Measurements from ENCODE around the gene SIT1.
A peak's percentile ranks its signal among the peaks of the same experiment; 100 is the strongest.
"Not testable (repeated sequence)": the region's sequence is repeated elsewhere in the genome, so short reads cannot be mapped to it uniquely, and the experiment has no call there.

The SIT1 gene

DNA sequence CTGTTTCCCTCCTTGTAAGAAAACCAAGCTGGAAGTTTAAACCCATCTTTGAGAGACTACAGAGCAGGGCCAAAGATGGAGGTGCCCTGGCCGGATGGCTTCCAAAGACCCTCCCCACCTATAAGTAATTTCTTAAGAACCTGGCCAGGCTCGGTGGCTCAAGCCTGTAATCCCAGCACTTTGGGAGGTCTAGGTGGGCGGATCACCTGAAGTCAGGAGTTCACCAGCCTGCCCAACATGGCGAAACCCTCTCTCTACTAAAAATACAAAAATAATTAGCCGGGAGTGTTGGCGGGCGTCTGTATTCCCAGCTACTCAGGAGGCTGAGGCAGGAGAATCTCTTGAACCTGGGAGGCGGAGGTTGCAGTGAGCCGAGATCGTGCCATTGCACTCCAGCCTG is 5.0 kb downstream of the SIT1 start:
- not testable (repeated sequence) for DNase-seq (ENCODE audit: low read depth, low spot score)
- peak overlapping the region; percentile 75 for H3K4me3 ChIP-seq (ENCODE audit: low read length)

DNA sequence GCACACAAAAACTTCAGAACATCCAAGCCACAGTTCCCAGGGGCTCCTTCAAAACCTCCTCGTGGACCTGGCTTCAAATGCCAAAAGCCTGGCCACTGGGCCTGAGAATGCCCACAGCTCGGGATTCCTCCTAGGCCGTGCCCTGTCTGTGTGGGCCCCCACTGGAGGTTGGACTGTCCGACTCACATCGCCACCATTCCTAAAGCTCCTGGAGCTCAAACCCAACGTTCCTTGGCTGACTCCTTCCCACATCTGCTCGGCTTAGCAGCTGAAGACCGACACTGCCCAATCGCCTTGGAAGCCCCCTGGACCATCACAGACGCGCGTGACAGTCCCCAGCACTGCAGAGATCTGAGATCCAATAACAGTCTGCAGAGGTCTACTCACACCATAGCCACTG is 7.7 kb downstream of the SIT1 start:
- no peak overlapping the region for H3K4me3 ChIP-seq (ENCODE audit: low read length)
- DNase-seq (ENCODE audit: low read depth, low spot score), result no peak

DNA sequence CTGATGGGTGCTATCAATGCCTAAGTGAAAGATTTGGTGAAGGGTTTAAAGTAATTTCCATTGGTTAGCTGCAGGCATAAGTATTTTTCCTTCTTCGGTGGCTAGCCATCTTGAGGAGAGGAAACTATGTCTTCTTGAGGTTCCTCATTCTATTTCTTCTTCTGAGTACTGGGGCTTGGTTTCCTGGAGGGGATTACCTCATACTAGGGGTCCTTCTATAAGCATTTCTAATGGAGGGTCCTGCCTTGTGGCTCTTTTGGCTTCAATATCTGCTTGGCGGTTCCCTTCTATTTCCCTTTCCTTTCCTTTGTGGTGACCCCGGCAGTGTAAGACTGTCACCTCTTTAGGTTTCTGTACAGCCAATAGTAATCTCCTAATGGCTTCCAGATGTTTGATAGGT is 9.3 kb downstream of the SIT1 start:
- not testable (repeated sequence) for H3K4me3 ChIP-seq (ENCODE audit: low read length); DNase-seq (ENCODE audit: low read depth, low spot score)

DNA sequence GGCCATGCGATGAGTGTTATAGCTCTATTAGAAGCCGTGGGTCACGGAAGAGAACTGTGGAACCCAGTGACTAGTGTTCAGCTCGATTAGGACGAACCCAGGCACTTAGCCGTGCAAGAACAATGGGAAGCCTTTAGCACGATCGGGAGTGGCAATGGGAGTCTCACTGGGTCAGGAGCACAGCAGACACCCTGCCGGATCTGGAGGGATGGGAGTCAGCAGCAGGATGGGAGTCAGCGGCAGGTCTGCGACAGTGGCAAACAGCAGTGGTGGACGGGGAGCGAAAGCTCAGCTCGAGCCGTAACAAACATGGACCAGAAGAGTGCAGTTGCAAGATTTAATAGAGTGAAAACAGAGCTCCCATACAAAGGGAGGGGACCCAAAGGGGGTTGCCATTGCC is 10.3 kb downstream of the SIT1 start:
- not testable (repeated sequence) for H3K4me3 ChIP-seq (ENCODE audit: low read length); DNase-seq (ENCODE audit: low read depth, low spot score)

DNA sequence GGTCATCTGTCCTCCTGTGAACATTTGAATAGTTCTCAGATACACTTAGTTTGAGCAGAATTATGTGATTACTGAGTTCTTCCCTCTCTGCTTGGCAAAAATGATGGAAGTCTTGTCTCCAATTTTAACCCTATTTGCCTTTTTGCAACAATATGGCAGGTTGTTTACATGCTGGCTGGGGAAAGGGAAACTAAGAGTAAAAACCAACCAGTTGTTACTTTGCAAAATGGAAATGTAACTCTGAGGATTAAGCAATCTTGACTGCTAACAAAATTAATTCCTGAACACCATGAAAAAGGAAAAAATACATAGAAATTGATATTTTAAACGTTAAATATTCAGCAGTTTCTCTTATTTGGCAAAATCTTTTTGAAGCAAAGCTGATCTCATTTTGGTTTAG is 11.1 kb downstream of the SIT1 start:
- no peak for DNase-seq (ENCODE audit: low read depth, low spot score)
- H3K4me3 ChIP-seq (ENCODE audit: low read length), result no peak overlapping the region

- not testable (repeated sequence) for H3K4me3 ChIP-seq (ENCODE audit: low read length); DNase-seq (ENCODE audit: low read depth, low spot score)
Observed at GRCh38 chr9:35639225-35639624, 11.5 kb downstream of the SIT1 start.

DNA sequence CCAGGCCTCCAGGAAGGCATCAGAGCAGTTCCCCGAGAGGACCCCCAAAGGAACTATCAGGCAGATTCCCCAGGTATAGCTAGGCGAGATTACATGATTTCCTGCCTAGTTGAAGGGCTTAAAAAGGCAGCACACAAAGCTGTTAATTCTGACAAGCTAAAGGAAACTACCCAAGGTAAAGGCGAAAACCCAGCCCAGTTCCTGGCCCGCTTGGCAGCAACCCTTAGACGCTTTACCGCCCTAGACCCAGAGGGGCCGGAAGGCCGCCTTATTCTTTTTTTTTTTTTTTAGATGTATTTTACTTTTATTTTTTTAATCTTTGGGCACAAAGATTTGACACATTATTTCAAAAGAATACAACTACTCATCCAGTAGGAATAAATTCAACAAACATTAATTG is 12.0 kb downstream of the SIT1 start:
- not testable (repeated sequence) for H3K4me3 ChIP-seq (ENCODE audit: low read length); DNase-seq (ENCODE audit: low read depth, low spot score)

- not testable (repeated sequence) for DNase-seq (ENCODE audit: low read depth, low spot score); H3K4me3 ChIP-seq (ENCODE audit: low read length)
Observed at GRCh38 chr9:35637427-35637955, 13.2 kb downstream of the SIT1 start.

DNA sequence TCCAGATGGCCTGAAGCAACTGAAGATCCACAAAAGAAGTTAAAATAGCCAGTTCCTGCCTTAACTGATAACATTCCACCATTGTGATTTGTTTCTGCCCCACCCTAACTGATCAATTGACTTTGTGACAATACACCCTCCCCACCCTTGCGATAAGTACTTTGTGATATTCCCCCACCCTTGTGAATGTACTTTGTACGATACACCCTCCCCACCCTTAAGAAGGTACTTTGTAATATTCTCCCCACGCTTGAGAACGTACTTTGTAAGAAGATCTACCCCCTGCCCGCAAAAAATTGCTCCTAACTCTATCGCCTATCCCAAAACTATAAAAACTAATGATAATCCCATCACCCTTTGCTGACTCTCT is 13.9 kb downstream of the SIT1 start:
- DNase-seq (ENCODE audit: low read depth, low spot score); H3K4me3 ChIP-seq (ENCODE audit: low read length): not testable (repeated sequence)

GRCh38 chr9:35636135-35636876 is 14.4 kb downstream of the SIT1 start:
- H3K4me3 ChIP-seq (ENCODE audit: low read length), result no peak overlapping the region
- DNase-seq (ENCODE audit: low read depth, low spot score), result no peak

- H3K4me3 ChIP-seq (ENCODE audit: low read length), result no peak overlapping the region
- no peak for DNase-seq (ENCODE audit: low read depth, low spot score)
Observed at GRCh38 chr9:35635730-35636129, 15.0 kb downstream of the SIT1 start.

DNA sequence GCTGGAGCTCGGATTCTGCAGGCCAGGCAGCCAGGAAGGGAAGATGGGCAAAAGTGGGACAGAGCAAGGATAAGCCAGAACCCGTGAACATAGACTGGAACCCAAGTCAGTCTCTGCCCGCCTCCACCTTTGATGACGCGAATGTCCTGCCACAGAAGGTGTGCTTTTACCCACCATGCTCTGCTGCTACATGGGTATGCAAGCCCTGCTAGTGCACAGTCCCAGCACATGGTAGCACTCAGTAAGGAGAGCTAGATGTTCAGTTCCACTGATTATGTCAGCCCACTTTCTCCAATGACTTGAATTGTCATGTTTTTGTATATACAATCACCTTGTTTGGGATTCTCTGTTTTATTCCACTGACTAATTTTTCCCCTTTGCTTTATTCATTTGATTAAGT is 21.1 kb downstream of the SIT1 start:
- no peak for DNase-seq (ENCODE audit: low read depth, low spot score)
- H3K4me3 ChIP-seq (ENCODE audit: low read length), result no peak overlapping the region

DNA sequence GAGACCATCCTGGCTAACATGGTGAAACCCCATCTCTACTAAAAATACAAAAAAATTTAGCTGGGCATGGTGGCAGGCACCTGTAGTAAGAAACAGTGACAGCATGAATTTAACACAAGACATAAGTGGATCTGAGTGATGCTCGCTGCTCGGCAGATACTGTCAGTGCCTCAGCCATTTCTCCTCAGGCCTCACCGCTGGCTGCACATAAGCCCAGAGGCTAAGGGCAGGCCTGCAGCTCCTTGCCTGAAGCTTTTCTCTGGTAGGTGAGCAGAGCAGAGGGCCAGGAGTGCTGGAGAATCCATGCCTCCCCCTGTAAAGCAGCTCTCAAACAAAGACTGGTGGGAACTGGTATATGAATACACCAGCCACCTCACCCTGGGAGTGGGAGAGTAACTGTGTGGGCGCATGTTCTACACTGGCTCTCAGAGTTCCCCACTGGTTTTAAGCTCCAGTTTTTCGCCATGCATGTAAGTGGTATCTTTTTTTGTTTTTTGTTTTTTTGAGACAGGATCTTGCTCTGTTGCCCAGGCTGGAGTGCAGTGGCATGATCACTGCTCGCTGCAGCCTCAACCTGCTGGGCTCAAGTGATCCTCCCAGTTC is 22.2 kb downstream of the SIT1 start:
- DNase-seq (ENCODE audit: low read depth, low spot score), result no peak
- H3K4me3 ChIP-seq (ENCODE audit: low read length), result no peak overlapping the region

- no peak overlapping the region for H3K4me3 ChIP-seq (ENCODE audit: low read length)
- DNase-seq (ENCODE audit: low read depth, low spot score), result no peak
Observed at GRCh38 chr9:35627575-35627974, 23.2 kb downstream of the SIT1 start.

DNA sequence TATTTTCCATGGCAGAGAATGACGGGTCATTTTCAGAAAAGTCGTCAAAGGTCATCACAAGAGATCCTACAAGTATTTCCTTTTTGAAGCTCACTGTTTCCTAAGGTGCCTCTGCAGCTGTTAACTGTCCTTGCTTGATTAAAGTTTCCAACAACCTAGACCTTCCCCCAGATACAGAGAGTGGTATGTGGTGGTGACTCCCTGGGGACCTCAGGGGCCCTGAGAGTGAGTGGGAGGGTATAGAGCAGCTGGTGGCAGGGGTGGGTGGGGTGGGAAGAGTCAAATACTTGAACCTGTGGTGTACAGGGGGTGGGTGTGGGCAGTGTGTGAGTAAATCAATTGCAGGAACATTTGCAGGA is 31.0 kb downstream of the SIT1 start:
- DNase-seq (ENCODE audit: low read depth, low spot score), result peak; percentile 80
- H3K4me3 ChIP-seq (ENCODE audit: low read length), result peak overlapping the region; percentile 33

DNA sequence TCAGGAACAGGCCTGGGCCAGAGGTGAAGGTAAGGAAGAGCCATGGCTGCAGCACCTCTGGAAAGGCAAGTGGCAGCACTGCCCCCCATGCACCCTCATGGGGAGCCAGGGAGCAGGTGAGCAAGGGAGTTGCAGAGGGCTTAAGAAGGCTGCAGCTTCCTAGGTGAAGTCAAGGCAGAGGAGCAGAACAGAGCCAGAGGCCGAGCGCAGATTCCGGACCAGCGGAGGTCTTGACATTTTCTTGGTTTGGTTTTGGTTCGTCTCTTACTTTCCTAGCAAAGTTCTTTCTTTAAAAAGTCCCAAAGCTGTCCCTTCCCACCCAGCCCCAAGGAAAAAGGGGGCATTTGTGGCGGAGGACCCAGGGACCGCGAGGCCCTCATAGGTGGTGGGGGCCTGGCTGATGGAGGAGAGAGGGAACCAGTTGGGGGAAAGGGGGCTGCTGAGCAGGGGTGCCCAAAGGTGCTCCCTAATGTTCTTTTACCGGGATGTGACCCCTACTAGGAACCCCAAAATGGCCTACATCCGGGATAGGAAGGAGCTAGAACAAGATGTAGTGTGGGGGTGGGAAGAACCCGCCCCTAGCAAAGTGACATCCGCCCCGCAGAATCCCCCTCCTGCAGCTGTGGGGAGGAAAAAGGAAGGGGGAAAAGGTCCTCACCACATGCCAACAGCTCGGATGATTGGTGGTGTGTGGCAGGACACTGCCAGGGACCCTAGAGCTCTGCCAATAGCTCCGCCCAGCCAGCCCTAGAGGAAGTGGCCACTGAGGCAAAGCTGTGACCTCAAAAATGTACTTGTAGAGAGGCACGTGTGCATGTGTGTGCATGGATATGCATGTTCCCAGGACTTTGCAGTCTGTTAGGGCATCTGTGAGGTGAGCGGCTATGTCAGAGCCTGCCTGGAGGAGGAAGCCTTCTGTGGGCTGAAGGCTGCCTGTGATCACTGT is 31.6 kb downstream of the SIT1 start:
- peak overlapping the region; percentile 33 for H3K4me3 ChIP-seq (ENCODE audit: low read length)
- DNase-seq (ENCODE audit: low read depth, low spot score), result peak; percentile 96

DNA sequence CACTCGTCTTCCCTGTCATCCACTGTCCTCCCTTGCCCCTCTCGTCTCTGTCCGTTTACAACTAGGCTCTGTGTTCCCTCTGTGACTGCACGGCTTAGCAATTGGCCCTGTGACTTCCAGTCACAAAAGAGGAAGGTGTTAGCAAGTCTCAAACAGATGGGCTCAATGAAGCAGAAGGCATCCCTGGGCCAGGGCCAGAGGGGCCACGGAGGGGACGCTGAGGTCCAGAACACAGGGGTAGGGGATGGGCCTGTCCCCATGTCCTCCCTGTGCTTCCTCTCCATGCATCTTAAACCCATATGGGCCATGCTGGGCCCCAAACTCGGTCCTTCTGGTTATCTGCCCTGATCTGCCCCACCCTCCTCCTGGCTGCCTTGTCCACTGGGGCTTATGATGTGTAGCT is 32.4 kb downstream of the SIT1 start, which contains the start of gene CD72:
CD72 (minus strand) TSS at position 89 of the 403 bp plus-strand sequence. CDS start 110 bp downstream, outside the sequence.
- DNase-seq (ENCODE audit: low read depth, low spot score), result no peak
- H3K4me3 ChIP-seq (ENCODE audit: low read length), result peak within 1 kb of the TSS; percentile 33

- H3K4me3 ChIP-seq (ENCODE audit: low read length), result no peak overlapping the region
- DNase-seq (ENCODE audit: low read depth, low spot score), result no peak
Observed at GRCh38 chr9:35617548-35617947, 33.2 kb downstream of the SIT1 start.

DNA sequence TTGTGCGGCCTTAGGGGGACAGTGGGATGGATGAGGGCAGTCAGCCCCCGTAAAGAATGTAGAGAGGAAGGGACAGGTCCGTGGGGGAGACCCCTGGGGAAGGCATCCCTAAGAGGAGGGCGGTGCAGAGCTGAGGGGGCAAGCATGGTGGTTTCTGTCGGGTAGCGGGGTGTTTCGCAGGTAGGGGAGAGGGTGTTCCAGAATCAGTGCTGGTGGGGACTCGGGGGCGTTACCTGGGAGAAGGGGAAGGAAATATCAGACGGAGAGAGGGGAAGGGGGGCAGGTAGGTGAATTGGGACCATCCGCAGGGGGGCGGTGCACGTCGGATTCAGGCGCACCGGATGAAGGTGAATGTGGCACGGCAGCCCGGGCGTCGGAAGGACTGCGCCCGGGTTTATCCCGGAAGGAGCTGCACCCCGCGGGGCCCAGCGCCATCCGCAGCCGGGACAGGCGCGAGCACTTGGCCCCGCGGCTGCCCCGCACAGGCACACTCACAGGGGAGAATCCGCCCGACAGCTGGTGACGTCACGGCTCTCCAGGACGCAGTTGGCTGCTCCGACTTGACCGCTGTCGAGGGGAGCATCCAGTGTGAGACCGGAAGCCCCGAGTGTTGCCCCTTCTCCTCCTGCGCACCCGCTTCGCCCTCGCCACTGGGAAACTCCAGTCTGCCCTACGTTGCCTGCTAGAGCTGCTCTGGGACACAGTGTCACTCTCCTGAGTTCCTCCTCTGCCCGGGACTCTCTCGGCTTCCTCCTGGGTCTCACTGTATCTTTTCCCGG is 33.9 kb downstream of the SIT1 start:
- no peak overlapping the region for H3K4me3 ChIP-seq (ENCODE audit: low read length)
- no peak for DNase-seq (ENCODE audit: low read depth, low spot score)

Data from Jurkat, Clone E6-1 (cell line).